CD4-positive, alpha-beta T cell treated with Interleukin-6 for 4 hours (primary cell): ENCODE data around the gene PODNL1.
A peak's percentile ranks its signal among the peaks of the same experiment; 100 is the strongest.
"Not testable (repeated sequence)": the region's sequence is repeated elsewhere in the genome, so short reads cannot be mapped to it uniquely, and the experiment has no call there.

ENCODE experiments used
- DNase-seq: peaks from one replicate; pipeline ENCODE4 v3.0.0-alpha.2; 2020; ENCODE audit warnings: mixed read lengths

The PODNL1 gene

DNA sequence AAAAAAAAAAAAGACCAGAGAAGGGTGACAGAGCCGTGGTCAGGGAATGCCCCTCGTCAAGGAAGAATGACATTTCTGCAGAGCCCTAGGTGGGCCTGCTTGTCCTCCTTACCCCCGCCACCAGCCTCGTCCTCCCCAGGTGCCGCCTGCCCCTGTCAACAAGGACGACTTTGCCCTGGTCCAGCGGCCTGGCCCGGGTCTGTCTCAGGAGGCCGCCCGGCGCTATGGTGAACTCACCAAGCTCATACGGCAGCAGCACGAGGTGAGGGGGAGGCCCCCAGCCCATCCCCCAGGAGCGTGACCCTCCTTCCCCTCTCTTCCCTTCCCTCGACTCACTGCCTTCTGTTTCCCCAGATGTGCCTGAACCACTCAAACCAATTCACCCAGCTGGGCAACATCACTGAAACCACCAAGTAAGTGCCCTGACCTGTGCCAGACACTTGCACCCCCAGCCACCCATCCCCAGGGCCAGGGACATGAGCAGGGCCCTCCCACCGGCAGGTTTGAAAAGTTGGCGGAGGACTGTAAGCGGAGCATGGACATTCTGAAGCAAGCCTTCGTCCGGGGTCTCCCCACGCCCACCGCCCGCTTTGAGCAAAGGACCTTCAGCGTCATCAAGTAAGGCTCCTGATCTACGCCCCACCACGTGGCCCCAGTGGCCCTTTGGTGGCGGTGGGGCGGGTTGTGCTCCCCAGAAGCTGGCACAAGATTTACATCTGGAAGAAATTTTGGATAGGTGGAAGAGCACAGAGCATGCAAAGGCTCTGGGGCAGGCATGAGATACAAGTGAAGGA is 14.8 kb downstream of the PODNL1 start:
- no peak for DNase-seq

DNA sequence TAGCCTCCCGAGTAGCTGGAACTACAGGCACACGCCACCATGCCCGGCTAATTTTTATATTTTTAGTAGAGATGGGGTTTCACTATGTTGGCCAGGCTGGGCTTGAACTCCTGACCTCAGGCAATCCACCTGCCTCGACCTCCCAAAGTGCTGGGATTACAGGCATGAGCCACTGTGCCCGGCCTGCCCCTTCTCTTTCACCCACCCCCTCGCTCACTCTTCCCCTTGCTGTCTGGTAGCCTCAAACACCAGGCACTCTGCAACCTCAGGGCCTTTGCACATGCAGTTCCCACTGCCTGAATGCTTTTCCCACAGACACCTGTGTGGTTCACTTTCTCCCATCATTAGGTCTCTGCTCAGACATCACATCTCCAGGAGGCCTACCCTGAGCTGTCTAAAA is 16.1 kb downstream of the PODNL1 start:
- not testable (repeated sequence) for DNase-seq

DNA sequence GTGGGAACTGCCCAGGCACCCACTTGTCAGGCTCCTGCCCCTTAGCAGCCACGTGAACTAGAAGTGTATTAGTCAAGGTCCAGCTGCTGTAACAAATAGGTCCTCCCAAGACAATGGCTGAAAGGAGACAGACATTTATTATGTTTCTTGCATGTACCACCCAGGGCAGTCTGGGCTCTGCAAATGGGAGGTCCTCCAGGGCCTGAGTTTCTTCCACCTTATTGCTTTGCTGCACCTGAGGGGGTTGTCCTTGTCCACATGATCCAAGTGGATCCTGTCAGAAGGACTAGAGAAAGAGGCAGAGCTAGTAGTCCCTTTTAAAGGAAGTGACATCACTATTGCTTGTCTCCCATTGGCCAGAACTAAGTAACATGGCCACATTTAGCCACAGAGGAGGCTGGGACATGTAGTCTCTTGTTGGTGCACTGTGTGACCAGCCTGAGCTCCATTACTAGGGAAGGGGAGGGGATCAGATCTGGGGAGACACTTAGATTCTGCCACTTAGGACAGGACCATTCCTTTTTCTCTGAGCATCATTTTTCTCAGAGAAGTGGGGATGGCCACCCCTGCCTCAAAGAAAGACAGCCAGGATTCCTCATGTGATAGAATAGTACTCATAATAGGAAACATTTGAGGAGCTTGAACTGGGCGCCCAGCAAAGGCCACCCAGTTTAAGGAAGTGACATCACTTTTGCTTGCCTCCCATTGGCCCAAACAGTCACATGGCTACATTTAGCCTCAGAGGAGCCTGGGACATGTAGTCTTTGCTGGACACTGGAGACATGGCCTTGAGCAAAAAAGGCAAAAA is 17.1 kb downstream of the PODNL1 start:
- no peak for DNase-seq

DNA sequence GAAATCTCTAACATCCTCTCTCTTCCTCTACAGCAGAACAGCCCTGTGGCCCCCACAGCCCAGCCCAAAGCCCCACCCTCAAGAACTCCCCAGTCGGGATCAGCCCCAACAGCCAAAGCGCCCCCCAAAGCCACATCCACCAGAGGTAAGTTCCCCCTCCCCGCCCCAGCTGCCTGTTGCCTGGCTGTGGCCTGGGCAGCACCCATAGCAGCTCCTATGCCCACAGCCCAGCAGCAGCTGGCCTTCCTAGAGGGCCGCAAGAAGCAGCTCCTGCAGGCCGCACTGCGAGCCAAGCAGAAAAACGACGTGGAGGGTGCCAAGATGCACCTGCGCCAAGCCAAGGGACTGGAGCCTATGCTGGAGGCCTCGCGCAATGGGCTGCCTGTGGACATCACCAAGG is 17.7 kb downstream of the PODNL1 start:
- DNase-seq = no peak

DNA sequence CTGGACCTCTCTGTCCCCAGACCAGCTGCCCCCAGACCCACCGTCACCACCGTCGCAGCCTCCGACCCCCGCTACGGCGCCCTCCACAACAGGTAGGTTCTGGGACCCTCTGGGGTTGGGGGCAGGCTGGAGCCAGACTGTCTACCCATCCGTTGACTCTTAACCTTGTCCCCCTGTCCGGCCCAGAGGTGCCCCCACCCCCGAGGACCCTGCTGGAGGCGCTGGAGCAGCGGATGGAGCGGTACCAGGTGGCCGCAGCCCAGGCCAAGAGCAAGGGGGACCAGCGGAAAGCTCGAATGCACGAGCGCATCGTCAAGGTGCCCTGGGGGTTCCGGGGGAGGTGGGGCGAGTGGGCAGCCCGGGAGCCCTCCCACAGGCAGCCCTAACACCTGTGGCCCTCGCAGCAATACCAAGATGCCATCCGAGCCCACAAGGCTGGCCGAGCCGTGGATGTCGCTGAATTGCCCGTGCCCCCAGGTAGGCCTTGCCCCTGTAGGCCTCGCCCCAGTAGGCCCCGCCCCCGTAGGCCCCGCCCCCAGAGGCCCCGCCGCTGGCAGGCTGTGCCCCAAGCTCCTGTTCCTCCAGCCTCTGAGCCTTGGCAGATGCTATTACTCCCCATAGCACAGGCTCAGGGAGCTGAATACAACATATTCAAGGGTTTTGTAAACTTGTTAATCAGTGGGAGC is 19.3 kb downstream of the PODNL1 start:
- no peak for DNase-seq

DNA sequence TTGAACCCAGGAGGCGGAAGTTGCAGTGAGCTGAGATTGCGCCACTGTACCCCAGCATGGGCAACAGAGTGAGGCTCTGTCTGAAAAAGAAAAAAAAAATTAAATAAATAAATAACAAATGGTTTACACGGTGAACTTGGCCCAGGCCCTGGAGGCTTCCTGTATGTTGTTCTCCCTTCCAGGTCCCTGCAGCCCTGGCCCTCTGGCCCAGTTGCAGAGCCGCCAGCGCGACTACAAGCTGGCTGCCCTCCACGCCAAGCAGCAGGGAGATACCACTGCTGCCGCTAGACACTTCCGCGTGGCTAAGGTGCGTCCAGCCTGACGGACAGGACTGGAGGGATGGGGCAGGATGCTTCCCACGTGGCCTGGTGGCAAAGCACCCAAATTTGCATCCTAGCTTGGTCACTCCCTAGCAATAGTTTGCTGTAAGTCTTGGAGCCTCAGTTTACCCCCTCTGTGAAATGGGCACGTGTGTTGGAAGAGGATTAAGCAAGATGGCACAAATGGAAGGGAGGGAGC is 20.3 kb downstream of the PODNL1 start:
- DNase-seq = no peak

DNA sequence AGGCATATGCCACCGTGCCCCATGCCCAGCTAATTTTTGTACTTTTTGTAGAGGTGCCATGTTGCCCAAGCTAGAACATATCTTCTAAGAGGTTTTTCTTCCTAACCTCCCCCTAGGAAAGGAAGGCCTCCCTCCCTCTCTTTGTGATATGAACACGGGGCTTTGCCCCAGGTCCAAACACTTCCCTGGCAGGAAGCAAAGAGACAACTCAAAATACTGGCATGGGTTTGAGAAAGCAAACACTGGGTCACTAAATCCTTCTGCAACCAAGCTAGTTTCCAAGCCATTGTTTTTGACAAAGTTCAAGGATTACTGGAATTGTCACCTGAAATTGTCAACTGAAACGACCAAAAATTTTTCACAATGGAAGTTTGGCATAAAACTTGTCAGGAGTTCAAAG is 23.4 kb downstream of the PODNL1 start:
- DNase-seq = no peak

DNA sequence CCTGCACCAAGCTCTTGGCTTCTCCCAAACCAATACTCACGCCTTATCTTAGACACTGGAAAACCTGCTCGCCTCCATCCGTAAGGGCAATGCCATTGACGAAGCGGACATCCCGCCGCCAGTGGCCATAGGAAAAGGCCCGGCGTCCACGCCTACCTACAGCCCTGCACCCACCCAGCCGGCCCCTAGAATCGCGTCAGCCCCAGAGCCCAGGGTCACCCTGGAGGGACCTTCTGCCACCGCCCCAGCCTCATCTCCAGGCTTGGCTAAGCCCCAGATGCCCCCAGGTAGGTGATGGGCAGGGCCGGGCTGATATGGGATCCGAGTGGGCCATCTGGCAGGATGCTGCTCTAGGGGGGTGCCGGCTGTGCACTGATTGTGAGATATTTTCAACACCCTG is 24.9 kb downstream of the PODNL1 start:
- DNase-seq = no peak

DNA sequence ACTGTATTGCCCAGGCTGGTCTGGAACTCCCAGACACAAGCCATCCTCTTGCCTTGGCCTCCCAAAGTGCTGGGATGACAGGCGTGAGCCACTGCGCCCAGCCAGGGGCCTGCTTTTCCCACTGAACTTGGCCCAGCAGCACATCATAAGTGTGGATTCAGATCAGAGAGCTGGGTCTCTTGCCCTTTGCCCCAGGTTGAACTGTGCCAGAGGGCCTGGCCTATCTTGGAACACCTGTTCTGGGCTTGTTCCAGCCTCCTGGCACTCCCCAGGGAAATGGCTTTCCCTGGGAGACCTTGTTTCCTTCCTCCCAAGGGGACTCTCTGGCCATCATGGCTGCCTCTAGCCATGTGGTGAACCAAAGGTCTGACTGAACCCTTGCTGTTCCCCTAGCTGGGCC is 28.8 kb downstream of the PODNL1 start:
- no peak for DNase-seq

DNA sequence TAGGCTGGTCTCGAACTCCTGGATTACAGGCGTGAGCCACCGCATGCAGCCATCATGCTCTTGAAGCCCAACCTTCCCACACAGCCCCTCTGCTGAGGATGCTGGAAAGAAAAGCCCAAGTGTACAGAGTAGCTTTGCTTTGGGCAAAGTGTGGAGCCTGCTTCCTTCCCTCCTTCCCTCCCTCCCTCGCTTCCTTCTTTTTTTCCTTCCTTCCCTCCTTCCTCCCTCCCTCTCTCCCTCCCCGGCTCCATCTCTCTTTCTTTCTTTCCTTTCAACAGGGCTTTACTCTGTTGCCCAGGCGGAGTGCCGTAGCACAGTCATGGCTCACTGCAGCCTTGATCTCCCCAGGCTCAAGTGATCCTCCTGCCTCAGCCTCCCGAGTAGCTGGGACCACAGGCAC is 29.5 kb downstream of the PODNL1 start:
- DNase-seq = no peak

DNA sequence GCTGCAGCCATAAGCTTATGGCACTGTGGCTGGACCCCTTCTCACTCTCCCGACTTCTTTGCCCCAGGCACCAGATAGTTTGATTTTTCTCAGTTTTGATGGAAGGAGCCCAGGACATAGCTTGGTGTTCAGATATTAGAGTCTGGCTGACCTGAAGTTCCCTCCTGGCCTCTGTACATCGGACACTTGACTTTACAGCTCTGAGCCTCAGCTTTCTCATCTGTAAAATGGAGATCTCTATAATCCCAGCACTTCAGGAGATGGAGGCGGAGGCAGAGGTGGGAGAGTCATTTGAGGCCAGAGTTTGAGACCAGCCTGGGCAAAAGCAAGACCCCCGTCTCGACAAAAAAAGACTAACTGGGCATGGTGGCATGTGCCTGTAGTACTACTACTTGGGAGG is 31.3 kb downstream of the PODNL1 start:
- DNase-seq = no peak

DNA sequence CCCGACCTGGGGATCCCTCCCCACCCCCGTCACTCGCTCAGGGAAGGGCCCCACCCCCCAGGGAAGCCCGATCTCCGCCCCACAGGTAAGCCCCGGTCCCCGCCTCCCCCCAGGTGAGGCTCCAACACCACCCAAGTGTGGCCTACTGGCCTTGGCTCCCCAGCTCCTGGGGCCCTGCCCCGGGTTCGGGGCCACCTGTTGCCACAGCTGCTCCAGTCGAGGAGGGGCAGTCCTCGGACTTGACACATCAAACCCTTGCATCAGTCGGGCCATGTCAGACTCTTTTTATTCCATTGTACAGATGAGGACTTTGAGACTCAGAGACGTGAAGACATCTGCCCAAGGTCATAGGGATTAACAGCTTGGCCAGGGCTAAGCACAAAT is 31.7 kb downstream of the PODNL1 start:
- DNase-seq = peak; percentile 55

DNA sequence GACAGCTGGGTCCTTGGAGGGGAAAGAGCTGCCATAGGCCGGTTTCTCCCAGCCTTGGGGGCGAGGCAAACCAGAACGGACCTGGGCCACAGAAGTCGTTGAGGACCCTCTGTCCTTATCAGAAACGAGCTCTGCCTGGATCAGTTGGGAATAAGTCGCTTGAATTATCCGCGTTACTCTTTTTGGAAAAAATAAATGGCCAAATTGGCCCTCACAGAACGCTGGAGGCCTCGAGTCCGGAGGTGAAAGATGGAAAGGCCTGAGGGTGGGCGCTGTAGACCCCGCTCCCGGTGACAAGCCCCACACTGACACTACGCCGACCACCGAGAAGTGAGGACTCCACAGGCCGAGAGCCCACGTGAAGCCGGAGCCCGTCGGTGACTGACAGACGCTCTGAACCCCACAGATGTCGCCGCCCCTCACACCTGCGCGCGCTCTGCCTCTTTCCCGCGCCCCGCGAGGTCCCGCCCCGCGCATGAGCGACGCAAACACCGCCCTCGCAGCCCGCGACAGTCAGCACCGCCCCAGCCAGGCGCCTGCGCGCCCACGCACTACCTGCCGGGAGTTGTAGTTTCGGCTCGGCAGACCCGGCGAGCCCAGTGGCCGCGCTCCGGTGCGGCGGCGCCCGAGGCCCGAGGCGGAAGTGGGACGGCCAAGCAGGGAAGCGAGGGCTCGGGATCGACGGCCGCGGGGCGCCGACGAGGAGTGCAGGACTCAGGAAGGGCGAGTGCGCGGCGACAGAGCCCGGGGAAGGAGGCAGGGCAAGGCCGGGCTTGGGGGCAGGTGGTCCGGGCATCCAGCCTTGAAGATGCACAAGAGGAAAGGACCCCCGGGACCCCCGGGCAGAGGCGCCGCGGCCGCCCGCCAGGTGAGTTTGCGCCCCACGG is 32.3 kb downstream of the PODNL1 start, which contains the start of the genes BRME1 and CC2D1A:
BRME1 (minus strand) TSS at position 484 of the 887 bp plus-strand sequence. CDS start 1,225 bp downstream, outside the sequence.
CC2D1A (plus strand) TSS at position 568 of the 887 bp plus-strand sequence; CDS start at position 809, 241 bp downstream.
- DNase-seq = peak; percentile 96

DNA sequence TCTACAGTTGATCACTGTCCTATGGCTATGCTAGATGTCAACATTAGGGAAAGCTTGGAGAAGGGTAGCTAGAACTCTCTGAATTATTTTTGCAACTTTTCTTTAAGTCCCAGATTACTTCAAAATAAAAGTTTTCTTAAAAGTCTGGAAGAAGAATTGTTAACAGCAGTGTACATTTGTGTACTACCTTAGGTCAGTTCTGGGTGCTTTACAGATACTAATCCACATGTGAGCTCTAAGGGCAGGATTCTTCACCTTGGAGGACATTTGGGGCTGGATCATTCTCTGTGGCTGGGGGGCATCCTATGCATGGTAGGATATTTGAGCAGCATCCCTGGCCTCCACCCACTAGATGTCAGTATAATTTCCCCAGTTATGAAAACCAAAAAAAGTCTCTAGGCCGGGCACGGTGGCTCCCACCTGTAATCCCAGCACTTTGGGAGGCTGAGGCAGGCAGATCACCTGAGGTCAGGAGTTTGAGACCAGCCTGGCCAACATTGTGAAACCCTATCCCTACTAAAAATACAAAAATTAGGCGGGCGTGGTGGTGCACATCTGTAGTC is 35.1 kb downstream of the PODNL1 start:
- peak; percentile 52 for DNase-seq

DNA sequence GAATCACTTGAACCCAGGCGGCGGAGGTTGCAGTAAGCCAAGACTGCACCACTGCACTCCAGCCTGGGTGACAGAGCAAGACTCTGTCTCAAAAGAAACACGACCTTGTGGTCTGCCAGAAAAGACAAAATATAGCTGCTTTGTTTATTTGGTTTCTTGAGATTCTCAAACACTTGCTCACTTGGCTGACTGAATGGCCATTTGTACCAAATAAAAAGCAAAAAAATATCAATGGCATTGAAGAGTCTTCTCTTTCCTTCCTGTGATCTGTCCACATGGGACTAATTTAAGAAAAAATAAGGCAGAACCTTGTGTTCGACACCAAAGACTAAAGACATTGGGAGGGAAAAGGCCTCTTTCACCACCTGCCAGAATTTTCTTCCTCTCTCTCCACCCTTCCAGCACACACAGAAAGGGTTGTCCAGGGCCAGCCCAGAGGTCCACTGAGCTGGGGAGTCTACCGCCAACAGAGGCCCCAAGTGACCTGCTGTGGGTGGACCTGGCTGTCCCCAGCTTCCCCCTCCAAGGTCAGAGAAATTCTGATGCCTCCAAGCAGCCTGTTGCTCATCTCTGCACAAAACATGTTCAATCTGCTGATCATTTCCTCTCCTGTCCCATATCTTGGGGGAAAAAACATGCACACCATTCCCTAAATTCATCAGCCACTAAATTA is 38.2 kb downstream of the PODNL1 start:
- DNase-seq = no peak

DNA sequence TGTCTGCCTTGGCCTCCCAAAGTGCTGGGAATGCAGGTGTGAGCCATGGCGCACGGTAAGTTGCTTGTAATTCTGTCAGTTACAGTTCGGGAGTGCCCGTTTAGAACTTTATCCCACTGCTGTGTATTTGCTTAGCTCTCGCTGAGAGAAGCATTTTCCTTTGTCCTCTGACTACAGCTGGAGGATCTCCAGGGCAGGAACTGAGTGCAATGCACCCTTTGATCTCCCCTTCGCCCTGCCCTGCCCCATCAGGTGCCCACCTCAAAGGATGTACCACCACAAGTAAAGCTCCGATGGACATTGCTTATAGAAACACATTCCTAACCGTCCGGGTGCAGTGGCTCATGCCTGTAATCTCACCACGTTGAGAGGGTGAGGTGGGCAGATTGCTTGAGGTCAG is 38.8 kb downstream of the PODNL1 start:
- no peak for DNase-seq

DNA sequence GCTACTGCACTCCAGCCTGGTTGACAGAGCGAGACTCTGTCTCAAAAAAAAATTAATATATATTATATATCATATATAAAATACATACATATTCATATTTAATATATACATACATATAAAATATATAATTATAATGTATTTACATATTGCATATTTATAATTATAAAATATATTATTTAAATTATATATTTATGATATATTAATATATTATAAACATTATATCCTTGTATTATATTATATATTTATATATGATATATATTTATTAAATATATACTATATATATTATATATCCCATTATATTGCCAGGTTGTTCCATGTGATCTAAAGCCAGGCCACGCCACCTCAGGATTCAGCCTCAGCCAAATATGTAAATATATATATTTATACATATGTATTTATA is 42.0 kb downstream of the PODNL1 start:
- DNase-seq = no peak

DNA sequence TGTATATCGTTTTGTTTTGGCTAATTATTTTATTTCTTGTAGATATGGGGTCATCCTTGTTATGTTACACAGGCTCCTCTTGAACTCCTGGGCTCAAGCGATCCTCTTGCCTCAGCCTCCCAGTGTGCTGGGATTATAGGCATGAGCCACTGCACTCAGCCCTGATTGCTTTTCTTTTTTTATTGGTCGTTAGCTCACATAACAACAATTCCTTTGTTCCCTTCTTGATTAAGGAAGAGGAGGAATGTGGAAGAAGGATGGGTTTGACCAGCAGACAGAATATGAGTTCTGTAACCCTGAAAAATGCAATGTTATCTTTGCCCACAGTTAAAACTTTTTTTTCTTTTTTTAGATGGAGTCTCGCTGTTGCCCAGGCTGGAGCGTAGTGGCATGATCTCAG is 43.7 kb downstream of the PODNL1 start:
- DNase-seq = no peak

DNA sequence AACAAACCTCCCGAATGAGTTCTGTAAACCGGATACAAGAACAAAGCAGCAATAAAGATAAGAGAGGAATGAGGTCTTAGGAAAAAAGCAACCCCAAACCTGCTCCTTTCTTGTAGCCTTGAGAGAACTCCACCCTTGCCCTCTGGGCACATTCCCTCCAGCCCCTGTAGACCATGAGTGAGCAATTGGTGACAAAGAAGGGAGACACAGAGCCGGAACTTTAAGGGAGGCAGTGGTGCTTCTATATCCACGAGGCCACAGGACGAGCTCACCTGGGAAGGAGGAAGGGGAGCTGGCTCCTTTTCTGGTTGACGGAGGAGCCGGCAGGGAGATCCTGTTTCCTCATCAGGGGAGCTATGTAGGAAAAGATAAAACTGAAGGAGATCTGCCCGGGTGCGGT is 45.3 kb downstream of the PODNL1 start:
- DNase-seq = no peak

DNA sequence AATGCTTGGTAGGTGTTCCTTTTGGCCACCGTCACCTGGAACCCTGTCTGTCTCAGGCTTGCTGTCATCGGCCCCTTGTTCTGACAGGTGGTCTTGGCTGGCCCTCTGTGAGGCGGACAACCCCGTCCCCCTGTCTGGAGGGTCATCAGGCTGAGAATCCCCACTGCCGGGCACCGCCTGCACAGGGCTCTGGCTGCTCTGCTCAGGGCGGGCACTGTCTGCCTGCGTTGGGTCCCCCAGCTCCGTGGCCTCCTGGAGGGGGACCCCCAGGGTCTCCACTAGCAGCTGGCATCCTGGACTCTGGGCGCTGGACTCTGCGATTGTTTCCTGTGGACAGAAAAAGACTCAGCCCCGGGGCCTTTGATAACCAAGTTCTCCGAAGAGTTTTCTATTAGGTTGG is 48.1 kb downstream of the PODNL1 start:
- DNase-seq = no peak

DNA sequence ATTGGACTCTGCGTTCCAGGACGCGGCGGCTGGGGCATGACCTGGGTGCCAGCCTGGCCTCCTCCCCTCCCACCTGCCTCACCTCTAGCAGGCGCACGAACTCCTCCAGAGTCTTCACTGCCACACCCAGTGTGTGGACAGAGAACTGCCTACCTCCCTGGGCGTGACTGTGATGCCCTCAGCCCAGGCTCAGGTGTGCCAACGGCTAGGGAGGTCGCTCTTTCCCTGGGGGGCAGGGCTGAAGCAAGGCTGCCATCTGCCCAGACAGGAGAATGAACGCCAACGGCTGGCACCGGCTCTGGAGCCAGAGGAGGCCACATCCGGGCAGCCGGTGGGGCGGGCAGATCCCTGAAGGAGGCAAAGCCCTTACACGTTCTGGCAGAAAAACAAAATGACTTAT is 49.9 kb downstream of the PODNL1 start:
- DNase-seq = no peak
